Muscle of leg (tissue), 11 donors: ENCODE data around the gene GRIK4. TPM values are rescaled to one million over a fixed set of nuclear protein-coding genes. Genes with fewer than 3 reads are reported as not detected.
A peak's percentile ranks its signal among the peaks of the same experiment; 100 is the strongest.

Source experiments
- DNase-seq: peaks from one replicate; pipeline ENCODE4 v3.0.0; 2013
- H3K27ac ChIP-seq: one replicate; pipeline ENCODE4 v1.5.1; 2013; ENCODE audit warnings: mild to moderate bottlenecking, low read length, control low read depth
- H3K27me3 ChIP-seq: one replicate; pipeline ENCODE4 v1.6.1; 2013; ENCODE audit warnings: low read length; ENCODE audit not compliant: control insufficient read depth, insufficient read depth
- H3K36me3 ChIP-seq: one replicate; pipeline ENCODE4 v1.6.1; 2013; ENCODE audit warnings: low read length; ENCODE audit not compliant: control insufficient read depth, insufficient read depth
- H3K4me1 ChIP-seq: one replicate; pipeline ENCODE4 v1.6.1; 2013; ENCODE audit warnings: low read length; ENCODE audit not compliant: control insufficient read depth, insufficient read depth
- H3K4me3 ChIP-seq: one replicate; pipeline ENCODE4 v1.5.1; 2013; ENCODE audit warnings: low read length, control low read depth
- H3K9me3 ChIP-seq: replicated peaks from 2 replicates; pipeline ENCODE4 v1.6.1; 2013; ENCODE audit warnings: low read depth, low read length; ENCODE audit not compliant: control insufficient read depth
- WGBS: methylation state at CpG from one replicate; pipeline ENCODE4 v1.1.5; 2013; ENCODE audit warnings: missing lambda C conversion rate; ENCODE audit not compliant: insufficient coverage; 5-methylcytosine and 5-hydroxymethylcytosine counted together
- polyA plus RNA-seq, 8 donors: library from polyadenylated mRNA; unstranded; fragments of 120-200 nt; gene quantifications; one replicate each; pipeline versions ENCODE4 v1.2.1 to v1.2.3, GENCODE V29; 2013; ENCODE audit warnings: inconsistent platforms in 1 of 8, low replicate concordance in 1 of 8; ENCODE audit not compliant: insufficient read length in 8 of 8, insufficient read depth in 1 of 8
- total RNA-seq: library from RNA; stranded (reverse); fragments of 120-200 nt; gene quantifications from one replicate; pipeline ENCODE4 v1.2.4, GENCODE V29; 2013

Gene GRIK4
- total and polyA plus RNA-seq, 9 donors = 0.09 to 1.3 (median 0.50) TPM

- WGBS = 65% methylated on average over 2 of the region's 6 CpGs
- H3K4me3 ChIP-seq = no peak overlapping the region
- DNase-seq = peak; percentile 47
- no peak overlapping the region for H3K27ac ChIP-seq
- H3K9me3 ChIP-seq = no peaks in the 10 kb centered on the region
- H3K36me3 ChIP-seq = no peaks in the 10 kb centered on the region
- peaks cover 30% of the 10 kb centered on the region for H3K4me1 ChIP-seq
- H3K27me3 ChIP-seq = peaks cover 5% of the 10 kb centered on the region
Observed at GRCh38 chr11:120950880-120951279, 439.3 kb downstream of the GRIK4 start.

GRCh38 chr11:120952461-120953434 is 441.2 kb downstream of the GRIK4 start:
- DNase-seq = peak; percentile 93
- Histone ChIP-seq H3K27me3 (peaks cover 5% of the 10 kb centered on the region), H3K4me1 (peaks cover 36% of the 10 kb centered on the region), H3K36me3 (no peaks in the 10 kb centered on the region), H3K4me3 (no peak overlapping the region), H3K27ac (peak overlapping the region; percentile 51), H3K9me3 (no peaks in the 10 kb centered on the region)
- WGBS = 14% methylated on average over 10 of the region's 20 CpGs

- peaks cover 36% of the 10 kb centered on the region for H3K4me1 ChIP-seq
- H3K27me3 ChIP-seq = peaks cover 5% of the 10 kb centered on the region
- no peak for DNase-seq
- no peaks in the 10 kb centered on the region for H3K9me3 ChIP-seq
- H3K27ac ChIP-seq = no peak overlapping the region
- H3K4me3 ChIP-seq = no peak overlapping the region
- WGBS = 93% methylated on average over 6 of the region's 7 CpGs
- no peaks in the 10 kb centered on the region for H3K36me3 ChIP-seq
Observed at GRCh38 chr11:120954381-120954780, 442.8 kb downstream of the GRIK4 start.

- no peak for DNase-seq
- Histone ChIP-seq H3K27me3 (peaks cover 10% of the 10 kb centered on the region), H3K4me1 (peaks cover 23% of the 10 kb centered on the region), H3K27ac (no peak overlapping the region), H3K36me3 (no peaks in the 10 kb centered on the region), H3K4me3 (no peak overlapping the region), H3K9me3 (no peaks in the 10 kb centered on the region)
- WGBS = 75% methylated on average over 7 of the region's 16 CpGs
Observed at GRCh38 chr11:120956710-120957495, 445.4 kb downstream of the GRIK4 start.

GRCh38 chr11:120958185-120958584 is 446.6 kb downstream of the GRIK4 start:
- Histone ChIP-seq H3K27ac (no peak overlapping the region), H3K9me3 (no peaks in the 10 kb centered on the region), H3K4me1 (peaks cover 12% of the 10 kb centered on the region), H3K36me3 (no peaks in the 10 kb centered on the region), H3K27me3 (peaks cover 5% of the 10 kb centered on the region), H3K4me3 (no peak overlapping the region)
- 88% methylated on average over 7 of the region's 14 CpGs for WGBS
- DNase-seq = no peak

GRCh38 chr11:120959189-120959588 is 447.6 kb downstream of the GRIK4 start:
- H3K36me3 ChIP-seq = no peaks in the 10 kb centered on the region
- peaks cover 5% of the 10 kb centered on the region for H3K27me3 ChIP-seq
- no peak overlapping the region for H3K4me3 ChIP-seq
- H3K4me1 ChIP-seq = peaks cover 6% of the 10 kb centered on the region
- H3K27ac ChIP-seq = no peak overlapping the region
- WGBS = 79% methylated on average over 2 of the region's 3 CpGs
- no peak for DNase-seq
- H3K9me3 ChIP-seq = no peaks in the 10 kb centered on the region

GRCh38 chr11:120964857-120965256 is 453.3 kb downstream of the GRIK4 start:
- Histone ChIP-seq H3K27me3 (peaks cover 5% of the 10 kb centered on the region), H3K4me3 (no peak overlapping the region), H3K36me3 (no peaks in the 10 kb centered on the region), H3K4me1 (no peaks in the 10 kb centered on the region), H3K27ac (no peak overlapping the region), H3K9me3 (no peaks in the 10 kb centered on the region)
- peak; percentile 49 for DNase-seq
- WGBS = 33% methylated on average over 1 of the region's 1 CpG

GRCh38 chr11:120966840-120967239 is 455.3 kb downstream of the GRIK4 start:
- DNase-seq = no peak
- WGBS = 88% methylated on average over 14 of the region's 14 CpGs
- H3K4me3 ChIP-seq = no peak overlapping the region

GRCh38 chr11:120969993-120970392 is 458.4 kb downstream of the GRIK4 start:
- 74% methylated on average over 6 of the region's 6 CpGs for WGBS
- H3K27me3 ChIP-seq = no peaks in the 10 kb centered on the region

More at GRCh38 chr11:120966840-120967239, 455.3 kb downstream of the GRIK4 start:
- Histone ChIP-seq H3K36me3 (no peaks in the 10 kb centered on the region), H3K27me3 (no peaks in the 10 kb centered on the region), H3K9me3 (no peaks in the 10 kb centered on the region), H3K4me1 (no peaks in the 10 kb centered on the region), H3K27ac (no peak overlapping the region)

GRCh38 chr11:120971825-120972224 is 460.3 kb downstream of the GRIK4 start:
- Histone ChIP-seq H3K4me3 (no peak overlapping the region), H3K36me3 (no peaks in the 10 kb centered on the region), H3K4me1 (no peaks in the 10 kb centered on the region), H3K9me3 (no peaks in the 10 kb centered on the region), H3K27ac (no peak overlapping the region), H3K27me3 (no peaks in the 10 kb centered on the region)
- no peak for DNase-seq
- 63% methylated on average over 4 of the region's 4 CpGs for WGBS

More at GRCh38 chr11:120969993-120970392, 458.4 kb downstream of the GRIK4 start:
- DNase-seq = no peak
- H3K9me3 ChIP-seq = no peaks in the 10 kb centered on the region
- H3K36me3 ChIP-seq = no peaks in the 10 kb centered on the region
- H3K4me3 ChIP-seq = no peak overlapping the region
- H3K4me1 ChIP-seq = no peaks in the 10 kb centered on the region
- no peak overlapping the region for H3K27ac ChIP-seq
